CD4-positive, alpha-beta T cell treated with Interleukin-4 for 1 hour (primary cell): ENCODE results near the gene UBE2D3.
A peak's percentile ranks its signal among the peaks of the same experiment; 100 is the strongest.

Source experiments
- DNase-seq, 2 donors: peaks; one replicate each; pipeline ENCODE4 v3.0.0-alpha.2; 2020 to 2022

UBE2D3 gene

DNA sequence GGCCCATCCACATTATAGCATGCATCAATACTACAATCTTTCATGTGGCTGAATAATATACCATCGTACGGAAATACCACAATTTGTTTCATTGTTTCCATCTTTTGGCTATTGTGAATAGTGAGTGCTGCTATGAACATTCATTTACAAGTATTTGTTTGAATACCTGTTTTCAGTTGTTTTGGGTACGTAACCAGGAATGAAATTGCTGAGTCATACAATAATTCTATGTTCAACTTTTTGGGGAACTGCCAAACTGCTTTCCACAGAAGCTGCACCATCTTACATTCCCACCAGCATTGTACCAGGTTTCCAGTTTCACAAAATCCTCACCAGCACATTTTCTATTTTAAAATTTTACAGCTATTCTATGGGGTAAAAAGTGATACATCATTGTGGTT, 38.0 kb downstream of the UBE2D3 start:
- DNase-seq: no peak

DNA sequence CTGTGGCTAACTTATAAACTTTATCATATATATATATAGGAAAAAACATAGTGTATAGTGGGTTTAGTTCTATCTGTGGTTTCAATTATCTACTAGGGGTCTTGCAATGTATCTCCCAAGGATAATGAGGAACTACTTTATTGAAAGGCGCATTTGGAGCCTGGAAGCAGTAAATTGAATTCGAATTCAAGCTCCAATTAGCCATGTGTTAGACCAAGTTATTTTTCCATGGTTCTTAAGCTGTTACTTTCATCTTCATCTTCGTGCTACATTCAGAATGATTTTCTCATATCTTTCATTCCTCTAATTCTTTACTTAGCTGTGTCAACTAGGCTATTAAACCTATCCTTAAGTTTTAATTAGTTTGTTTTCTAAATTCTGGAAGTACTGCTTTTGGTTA, 39.4 kb downstream of the UBE2D3 start:
- DNase-seq: no peak

- no peak for DNase-seq
These were observed 40.1 kb downstream of the UBE2D3 start for GRCh38 chr4:102787096-102787881.

- DNase-seq: no peak
These were observed 41.1 kb downstream of the UBE2D3 start for GRCh38 chr4:102786279-102786678.

- DNase-seq: no peak
These were observed 44.3 kb downstream of the UBE2D3 start for GRCh38 chr4:102783006-102783405.

- DNase-seq: no peak
These were observed 45.8 kb downstream of the UBE2D3 start for GRCh38 chr4:102781570-102781969.

DNA sequence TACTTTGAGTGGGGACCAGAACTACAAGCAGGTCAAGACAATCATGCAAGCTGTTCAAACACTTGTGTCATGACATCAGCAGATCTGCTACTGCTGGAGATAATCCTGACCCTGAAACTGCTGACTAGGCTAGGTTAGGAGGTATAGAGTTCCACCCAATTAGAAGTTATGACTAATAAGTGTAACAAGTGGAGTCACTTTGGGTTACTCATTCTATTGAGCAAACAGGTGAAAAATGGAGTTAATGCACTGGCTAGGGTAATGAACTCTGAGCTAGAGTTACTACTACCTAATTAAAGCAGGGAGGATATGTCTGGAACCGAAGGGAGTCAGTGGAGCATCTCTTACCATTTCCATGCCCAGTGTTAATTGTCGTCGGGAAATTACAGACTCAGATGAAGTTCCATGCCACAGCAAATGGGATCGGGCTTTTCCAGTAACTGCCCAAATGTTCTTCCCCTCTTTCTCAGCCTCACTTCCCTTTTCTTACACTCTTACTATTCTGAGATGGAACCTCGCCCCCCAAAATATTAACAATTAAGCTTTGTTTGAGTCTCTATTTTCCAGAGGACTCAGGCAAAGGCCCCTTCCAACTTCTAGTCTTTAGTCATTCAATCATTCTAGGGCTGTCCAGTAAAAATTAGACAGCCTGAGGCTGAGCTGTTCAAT, 46.7 kb downstream of the UBE2D3 start:
- no peak for DNase-seq

GRCh38 chr4:102779204-102779603, 48.1 kb downstream of the UBE2D3 start:
- no peak for DNase-seq

DNA sequence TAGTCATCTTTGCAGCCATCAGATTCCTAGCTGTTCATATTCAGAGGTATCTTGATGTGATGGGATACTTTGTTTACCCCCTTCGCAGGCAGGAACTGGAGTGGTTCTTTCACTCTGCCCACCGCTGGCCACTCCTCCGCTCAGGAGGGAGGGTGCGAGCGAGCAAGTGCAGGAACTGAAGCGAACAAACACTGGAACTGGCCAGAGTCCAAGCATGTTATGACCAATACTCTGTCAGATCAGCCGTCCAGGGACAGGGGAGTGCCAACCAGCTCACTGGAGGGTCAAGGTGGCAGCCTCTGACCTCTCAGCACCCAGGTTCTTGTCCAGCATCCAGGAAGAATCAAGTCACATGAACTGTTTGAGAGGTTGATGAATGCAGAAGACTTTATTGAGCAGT, 48.6 kb downstream of the UBE2D3 start:
- DNase-seq: no peak

DNA sequence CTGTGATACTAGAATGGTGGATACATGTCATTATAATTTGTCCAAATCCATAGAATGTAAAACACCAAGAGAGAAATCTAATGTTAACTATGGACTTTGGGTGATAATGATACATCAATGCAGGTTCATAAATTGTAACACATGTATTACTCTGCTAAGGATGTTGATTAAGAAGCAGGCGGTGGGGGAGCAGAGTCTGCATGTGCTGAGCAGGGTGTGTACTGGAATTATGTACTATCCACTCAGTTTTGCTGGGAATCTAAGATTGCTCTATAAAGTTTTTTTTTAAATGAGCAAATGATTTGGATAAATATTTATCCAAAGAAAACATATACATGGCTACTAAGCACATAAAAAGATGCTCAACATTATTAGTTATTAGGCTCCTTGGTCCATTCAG, 51.5 kb downstream of the UBE2D3 start:
- DNase-seq: no peak

GRCh38 chr4:102774254-102774653, 53.1 kb downstream of the UBE2D3 start:
- DNase-seq: no peak

DNA sequence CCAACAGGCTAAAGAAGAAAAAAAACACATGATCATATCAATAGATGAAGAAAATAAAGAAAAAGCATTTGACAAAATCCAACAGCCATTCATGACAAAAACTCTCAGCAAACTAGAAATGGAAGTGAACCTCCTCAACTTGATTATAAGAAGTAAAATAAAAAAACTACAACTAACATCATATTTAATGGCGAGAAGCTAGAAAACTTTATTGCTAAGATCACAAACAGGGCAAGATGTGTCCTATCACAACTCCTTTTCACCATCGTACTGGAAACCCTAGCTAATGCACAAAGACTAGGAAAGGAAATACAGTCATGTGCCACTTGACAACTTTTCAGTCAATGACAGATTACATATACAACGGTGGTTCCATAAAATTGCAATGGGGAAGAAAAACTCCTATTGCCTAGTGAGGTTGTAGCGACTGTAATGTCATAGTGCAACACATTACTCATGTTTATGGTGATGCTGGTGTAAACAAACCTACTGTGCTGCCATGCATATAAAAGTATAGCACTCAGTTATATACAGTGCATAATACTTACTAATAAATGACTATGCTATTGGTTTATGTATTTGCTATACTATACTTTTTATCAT, 54.5 kb downstream of the UBE2D3 start:
- no peak for DNase-seq

DNA sequence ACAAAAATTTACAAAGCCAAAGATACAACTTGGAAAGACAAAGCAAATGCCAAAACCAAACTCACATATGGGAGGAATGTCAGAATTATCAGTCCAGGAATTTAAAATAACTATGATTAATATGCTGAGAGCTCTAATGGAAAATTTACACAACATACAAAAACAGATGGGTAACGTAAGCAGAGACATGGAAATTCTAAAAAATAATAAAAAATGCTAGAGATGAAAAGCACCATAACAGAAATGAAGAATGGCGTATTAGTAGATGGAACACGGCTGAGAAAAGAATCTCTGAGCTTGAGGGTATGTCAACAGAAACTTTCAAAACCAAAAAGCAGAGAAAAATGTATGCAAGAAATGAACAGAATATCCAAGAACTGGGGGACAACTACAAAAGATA, 62.5 kb downstream of the UBE2D3 start:
- DNase-seq: no peak

GRCh38 chr4:102761906-102762305, 65.4 kb downstream of the UBE2D3 start:
- no peak for DNase-seq

GRCh38 chr4:102761296-102761701, 66.1 kb downstream of the UBE2D3 start:
- no peak for DNase-seq

DNA sequence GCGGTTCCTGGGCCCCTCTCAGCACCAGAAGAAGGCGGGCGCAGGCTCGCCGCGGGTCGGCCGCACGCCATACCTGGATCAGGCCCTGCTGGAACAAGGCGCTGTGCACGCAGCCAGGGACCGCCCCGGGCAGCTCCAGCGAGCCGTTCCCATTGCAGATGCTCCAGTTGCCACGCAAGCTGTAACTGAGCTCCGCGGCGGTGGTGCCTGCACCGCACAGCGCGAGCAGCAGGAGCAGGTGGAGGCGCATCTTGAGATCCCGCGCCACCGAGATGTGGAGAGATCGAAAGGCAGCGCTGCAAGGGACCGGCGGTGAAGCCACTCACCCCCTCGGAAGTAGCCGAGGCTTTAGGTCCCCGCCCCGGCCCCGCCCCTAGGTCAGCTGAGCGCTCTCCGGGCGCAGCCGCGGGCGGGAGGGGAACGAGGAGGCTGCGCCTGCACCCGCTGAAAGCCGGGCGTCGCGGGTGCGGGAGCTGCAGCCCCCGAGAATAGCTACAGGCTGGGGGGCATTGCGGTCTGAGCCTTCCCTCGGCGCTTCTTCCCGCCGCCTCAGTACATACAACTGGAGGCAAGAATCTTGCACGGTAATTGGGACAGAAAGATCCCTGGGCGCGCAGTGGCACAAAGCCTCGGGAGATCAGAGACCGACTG, 66.6 kb downstream of the UBE2D3 start, which contains the start of gene MANBA:
Gene MANBA (minus strand): TSS at position 324 of the 651 bp plus-strand sequence. CDS start 74 bp downstream, at position 250.
- DNase-seq: peak; percentile 82 to 84

DNA sequence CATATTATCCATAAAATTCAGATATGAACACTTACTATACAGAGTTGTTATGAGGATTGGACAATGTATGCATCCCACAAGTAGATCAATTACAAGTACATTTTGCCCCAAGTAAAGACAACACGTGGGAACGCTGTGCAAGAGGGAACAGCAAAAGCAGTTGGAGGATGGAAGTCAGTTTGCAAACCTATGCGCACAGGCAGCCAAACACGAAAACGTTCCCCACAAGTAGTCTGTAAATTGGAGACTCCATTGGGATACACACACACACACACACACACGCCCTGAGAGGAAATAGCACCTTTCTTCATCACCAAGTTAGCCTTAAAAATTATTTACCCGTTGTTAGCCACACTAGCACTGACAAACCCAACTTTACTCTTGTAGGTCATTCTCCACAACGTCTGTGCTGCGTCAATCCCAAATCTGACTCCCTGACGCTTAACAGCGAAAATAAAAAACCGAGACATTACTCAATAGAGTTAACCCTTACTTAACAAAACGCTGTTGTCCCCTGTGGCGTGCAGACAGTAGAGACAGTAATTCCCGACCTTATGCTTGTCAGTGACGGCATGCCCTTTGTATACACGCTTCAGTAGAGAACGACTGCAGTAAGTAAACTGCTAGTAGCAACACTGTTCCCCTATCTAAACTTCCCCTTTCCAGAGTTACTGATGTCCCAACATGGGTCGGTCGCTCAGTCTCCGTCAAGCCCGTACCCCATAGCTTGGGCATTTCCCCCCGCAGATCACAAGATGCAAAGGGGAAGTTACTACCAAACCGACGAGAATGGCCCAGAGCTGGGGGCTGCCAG, 67.3 kb downstream of the UBE2D3 start:
- peak; percentile 58 to 87 for DNase-seq

- no peak for DNase-seq
These were observed 68.8 kb downstream of the UBE2D3 start for GRCh38 chr4:102758241-102759160.

- DNase-seq: no peak
These were observed 69.7 kb downstream of the UBE2D3 start for GRCh38 chr4:102757681-102758080.

DNA sequence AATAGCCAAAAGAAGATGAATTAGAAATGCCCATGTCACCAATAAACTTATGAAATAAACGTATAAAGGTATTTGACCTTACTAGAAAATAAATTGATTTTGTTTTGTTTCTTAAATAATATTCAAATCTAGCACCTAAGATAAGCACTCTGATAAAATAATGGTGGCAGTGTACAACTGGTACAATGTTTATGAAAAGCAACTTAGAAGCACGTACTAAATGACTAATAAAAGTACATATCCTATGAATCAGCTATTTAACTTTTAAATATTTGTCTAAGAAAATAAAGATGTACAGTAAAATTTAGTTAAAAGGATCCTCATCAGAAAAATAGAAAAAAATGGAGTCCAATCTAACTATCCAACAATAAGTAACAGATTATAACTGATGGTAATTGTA, 73.3 kb downstream of the UBE2D3 start:
- no peak for DNase-seq

GRCh38 chr4:102751941-102752340, 75.4 kb downstream of the UBE2D3 start:
- no peak for DNase-seq
